Stomach (tissue), 4 donors: Measurements from ENCODE around the gene PROM2.

Experiments used
- POLR2A ChIP-seq, 4 donors: fragments of 450-650 bp; IDR thresholded peaks; one replicate each; pipeline ENCODE4 v1.6.1; 2016; ENCODE audit warnings: antibody characterized with exemption in 4 of 4, control low read depth in 2 of 4, mild to moderate bottlenecking in 1 of 4, moderate library complexity in 1 of 4
- TF ChIP-seq, protein P1 (sequence below), 7 experiments: fragments of 450-650 bp in 4 of 7; fragments of 200-600 bp in 3 of 7; sonication (generic) in 3 of 7; IDR thresholded peaks; one replicate each; pipeline ENCODE4 v1.5.1; 2016 to 2019; ENCODE audit warnings: antibody characterized with exemption in 7 of 7, control low read depth in 2 of 7, mild to moderate bottlenecking in 1 of 7

DNA sequence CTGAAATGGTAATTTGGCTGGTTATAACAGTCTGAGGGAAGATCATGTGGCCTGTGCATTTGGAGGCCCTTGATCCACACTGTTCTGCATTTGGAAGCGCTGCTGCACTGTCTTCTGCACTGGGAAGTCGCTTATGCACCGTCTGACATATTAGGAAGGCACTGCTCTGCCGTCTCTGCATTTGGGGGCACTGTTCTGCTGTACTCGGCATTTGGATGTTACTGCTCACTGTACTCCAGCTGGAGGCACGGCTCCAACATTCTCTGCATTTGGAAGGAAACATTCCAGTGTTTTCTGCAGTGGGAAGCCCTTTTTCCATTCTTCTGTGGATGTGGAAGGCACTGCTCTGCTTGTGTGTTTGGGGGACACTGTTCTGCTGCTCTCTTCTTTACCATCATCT lies 9.6 kb upstream of the PROM2 start:
- TF ChIP-seq, protein P1, sequence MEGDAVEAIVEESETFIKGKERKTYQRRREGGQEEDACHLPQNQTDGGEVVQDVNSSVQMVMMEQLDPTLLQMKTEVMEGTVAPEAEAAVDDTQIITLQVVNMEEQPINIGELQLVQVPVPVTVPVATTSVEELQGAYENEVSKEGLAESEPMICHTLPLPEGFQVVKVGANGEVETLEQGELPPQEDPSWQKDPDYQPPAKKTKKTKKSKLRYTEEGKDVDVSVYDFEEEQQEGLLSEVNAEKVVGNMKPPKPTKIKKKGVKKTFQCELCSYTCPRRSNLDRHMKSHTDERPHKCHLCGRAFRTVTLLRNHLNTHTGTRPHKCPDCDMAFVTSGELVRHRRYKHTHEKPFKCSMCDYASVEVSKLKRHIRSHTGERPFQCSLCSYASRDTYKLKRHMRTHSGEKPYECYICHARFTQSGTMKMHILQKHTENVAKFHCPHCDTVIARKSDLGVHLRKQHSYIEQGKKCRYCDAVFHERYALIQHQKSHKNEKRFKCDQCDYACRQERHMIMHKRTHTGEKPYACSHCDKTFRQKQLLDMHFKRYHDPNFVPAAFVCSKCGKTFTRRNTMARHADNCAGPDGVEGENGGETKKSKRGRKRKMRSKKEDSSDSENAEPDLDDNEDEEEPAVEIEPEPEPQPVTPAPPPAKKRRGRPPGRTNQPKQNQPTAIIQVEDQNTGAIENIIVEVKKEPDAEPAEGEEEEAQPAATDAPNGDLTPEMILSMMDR (IDR thresholded peaks at IDR 0.05), result no peak
- no peak for TF ChIP-seq POLR2A (IDR thresholded peaks at IDR 0.05)
